CD4-positive, alpha-beta T cell treated with Interleukin-15 for 4 hours (primary cell): ENCODE data around the gene TCHHL1.
"Not testable (repeated sequence)": the region's sequence is repeated elsewhere in the genome, so short reads cannot be mapped to it uniquely, and the experiment has no call there.

Experiments
- DNase-seq: peaks from one replicate; pipeline ENCODE4 v3.0.0-alpha.2; 2020; ENCODE audit warnings: low spot score

TCHHL1 gene

DNA sequence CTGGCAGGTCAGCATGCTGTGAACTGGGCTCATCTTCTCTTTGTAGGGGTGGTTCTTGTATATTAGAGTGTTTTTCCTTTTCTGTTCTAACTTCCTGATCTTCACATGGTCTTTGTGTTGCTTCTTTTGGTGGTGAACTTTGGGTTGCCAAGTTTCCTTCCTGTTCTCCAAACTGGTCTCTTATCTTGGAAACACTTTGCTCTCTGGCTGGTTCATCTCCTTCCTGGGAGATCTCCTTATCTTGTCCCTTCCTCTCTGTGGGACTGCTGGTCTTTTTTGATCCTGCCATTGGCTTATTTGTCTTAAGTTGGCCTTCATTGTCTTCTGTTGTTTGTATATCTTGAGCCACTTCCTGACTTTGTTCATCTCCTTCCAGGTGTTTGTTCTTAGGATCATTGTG lies 2.1 kb downstream of the TCHHL1 start:
- DNase-seq, result no peak

DNA sequence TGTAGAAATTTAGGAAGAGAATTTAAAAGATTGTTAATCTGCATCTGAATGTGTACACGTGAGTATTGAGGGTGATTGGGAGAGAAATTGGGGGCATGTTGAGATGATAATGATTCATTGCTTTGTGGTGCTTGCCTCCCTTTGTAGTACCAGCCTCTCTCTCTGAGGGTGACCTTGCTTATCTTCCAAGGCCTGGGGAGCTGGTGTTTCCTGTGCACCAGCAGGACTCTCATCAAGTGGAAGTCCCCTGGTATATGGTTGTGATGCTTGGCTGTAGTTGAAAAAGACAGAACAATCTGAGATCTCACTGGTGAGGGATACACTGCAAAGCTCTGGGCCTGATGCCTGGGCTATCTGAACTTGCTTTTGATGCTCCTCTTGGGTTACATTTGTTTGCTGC lies 4.0 kb downstream of the TCHHL1 start:
- DNase-seq, result no peak

DNA sequence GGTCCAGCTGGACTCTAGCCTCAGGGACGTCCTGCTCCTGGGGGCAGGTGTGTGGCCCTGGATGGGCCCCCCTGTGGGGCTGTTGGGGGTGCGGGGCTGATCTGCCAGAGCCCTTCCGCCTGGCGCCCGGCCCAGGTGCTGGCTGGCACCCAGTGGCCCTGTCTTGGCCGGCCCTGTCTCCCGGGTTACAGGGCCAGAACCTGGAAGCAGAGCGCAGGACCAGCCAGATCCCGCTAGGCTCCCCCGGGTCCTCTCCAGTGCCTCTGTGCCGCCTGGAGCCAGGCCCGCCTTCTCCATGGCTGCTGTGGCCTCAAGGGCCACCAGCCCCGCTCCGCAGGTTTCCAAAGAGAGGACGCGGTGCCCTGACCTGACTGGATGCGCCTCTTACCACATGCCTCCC lies 7.8 kb downstream of the TCHHL1 start:
- DNase-seq, result not testable (repeated sequence)

GRCh38 chr1:152080494-152080893 lies 8.4 kb downstream of the TCHHL1 start:
- DNase-seq, result not testable (repeated sequence)

GRCh38 chr1:152078831-152079441 lies 9.9 kb downstream of the TCHHL1 start:
- no peak for DNase-seq

- no peak for DNase-seq
Measured at GRCh38 chr1:152072311-152072710, 16.6 kb downstream of the TCHHL1 start.

DNA sequence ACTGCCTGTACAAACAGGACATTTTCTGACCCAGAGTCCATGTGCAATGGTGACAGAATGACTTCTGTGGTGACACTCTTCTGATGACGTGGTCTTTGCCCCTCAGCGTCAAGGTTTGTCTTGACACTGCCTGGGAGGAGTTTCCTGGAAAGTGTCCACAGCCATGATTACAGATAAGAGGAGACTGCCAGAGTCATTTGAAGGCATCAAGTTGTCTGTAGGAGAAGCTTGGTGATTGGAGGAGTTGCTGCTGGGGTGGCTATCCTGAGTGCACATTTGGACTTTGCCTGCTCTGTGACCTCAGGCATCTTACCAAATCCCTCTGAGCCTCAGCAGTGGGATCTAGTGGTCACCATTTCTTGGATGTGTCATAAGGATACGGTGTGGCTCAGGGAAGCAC lies 17.7 kb downstream of the TCHHL1 start:
- no peak for DNase-seq

DNA sequence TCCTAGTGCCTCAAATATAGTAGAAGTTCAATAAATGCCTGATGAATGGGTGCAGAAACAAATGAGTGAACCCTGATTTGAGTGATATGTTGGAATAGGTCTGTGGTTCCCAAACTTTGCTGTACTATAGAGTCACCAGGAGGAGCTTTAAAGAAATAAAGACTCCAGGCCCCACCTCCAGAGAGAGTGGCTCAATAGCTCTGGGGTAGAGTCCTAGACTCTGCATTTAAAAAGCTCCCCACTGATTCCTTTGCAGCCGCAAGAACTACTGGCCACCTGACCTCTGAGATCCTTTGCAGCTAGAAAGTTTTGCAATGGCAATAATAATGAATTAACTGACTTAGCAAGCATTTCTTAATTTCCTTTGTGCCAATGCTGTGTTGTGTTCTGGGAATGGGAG lies 20.9 kb downstream of the TCHHL1 start:
- DNase-seq, result no peak

DNA sequence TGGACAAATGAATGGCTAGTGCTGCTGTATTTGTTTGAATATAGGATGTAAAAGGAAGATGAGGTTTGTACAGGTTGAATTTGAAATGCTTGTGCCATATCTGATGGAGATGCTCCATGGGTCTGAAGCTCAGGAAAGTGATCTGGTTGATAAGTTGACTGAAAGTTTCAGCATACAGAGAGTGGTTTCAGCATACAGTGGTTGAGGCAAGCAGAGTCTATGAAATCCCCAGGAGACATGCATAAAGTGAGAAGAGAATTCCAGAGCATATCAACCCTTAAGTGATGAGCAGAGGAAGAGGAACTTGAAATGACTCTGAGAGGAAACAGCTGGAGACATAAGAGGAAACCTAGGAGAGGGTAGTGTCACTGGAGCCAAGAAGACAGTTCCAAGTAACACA lies 21.7 kb downstream of the TCHHL1 start:
- DNase-seq, result no peak

DNA sequence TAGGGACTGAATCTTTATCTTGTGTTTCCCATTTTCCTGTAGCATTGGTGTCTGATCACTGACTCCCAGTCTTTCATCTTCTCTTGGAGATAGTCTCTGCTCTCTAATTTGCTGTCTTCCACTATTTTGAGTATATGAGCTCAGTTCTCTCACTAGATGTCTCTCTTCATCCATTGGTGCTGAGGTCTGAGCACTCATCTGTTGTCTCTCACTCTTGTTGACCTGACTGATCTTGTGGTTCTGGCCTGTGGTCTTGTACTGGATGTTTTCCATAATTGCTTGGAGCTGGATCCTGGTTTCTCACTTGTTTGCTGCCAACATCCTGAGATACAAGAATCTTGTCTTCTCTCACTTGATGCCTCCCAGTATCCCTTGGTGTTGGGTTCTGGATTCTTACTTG lies 26.9 kb downstream of the TCHHL1 start:
- no peak for DNase-seq

DNA sequence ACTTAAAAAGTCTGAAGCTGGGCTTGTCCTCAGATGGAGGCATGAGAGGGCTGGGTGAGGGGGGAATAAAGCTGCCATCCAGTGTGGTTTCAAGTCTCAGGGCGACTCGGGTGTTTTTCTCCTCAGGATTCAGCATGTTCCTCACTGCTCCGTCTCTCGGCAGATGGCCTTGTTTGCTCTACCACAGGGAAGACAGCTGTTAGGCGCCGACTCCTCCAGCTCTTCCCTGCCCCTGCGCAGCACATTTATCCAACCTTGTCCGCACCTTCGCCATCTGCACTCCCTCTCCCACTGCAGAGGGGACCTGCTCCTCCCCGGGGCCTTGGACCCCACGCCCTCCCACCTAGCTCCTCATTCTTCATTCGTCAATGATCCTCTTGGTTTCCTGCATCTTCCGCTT lies 35.5 kb downstream of the TCHHL1 start:
- no peak for DNase-seq

DNA sequence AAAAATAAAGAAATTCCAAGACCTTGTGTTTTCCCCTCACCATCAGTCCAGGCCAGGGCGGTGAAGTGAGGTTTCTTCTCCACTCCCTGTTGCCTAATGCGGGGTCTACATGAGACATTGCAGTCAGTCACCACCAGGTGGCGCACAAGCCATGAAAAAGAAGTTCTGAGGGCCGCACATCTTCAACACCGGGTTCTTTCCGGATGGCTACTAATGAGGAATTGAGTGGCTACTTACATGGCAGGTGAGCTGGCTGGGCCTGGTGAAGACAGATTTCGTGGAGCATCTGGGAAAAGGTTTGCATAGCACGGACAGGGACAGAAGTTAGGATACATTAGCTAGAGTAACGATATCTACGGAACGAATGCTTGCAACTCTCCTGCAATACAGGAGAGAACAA lies 36.3 kb downstream of the TCHHL1 start:
- DNase-seq, result peak; percentile 85

DNA sequence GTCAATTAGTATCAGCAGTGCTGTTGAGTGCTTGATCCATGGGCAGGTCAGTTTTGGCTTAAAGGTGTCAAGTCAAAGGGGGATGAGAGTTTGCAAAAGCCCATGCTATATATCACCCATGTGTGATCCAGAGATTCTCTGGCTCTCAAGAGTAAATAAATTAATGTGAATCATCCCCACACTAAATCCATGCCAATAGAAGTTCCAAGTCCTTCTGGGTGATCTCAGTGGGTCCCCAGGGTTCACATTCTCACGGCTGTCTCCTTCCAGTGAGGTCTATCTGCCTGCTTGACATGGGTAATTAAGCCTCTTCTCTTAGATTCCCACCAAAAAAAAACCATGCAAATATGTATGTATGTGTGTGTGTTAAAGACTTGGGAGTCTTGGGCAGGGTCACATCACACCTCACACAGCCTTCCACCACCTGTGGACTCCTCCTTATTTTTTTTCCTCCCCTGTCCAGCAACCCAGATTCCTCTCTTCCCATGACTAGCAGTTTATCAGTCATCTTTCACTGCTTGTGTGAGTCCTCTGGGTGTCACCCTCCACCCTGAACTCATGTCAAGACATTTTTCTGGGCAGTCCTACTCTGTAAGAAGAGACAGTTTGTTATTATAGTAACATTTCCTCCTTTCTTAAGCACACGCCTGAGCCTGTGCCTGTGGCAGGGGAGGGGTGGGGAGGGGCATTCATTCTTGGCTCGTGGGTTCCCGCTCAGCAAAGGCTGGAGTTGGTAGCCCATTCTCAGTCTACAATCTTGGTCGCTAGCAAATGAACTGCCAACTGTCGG lies 37.8 kb downstream of the TCHHL1 start:
- DNase-seq, result no peak

- DNase-seq, result no peak
Measured at GRCh38 chr1:152049291-152050083, 39.4 kb downstream of the TCHHL1 start.

DNA sequence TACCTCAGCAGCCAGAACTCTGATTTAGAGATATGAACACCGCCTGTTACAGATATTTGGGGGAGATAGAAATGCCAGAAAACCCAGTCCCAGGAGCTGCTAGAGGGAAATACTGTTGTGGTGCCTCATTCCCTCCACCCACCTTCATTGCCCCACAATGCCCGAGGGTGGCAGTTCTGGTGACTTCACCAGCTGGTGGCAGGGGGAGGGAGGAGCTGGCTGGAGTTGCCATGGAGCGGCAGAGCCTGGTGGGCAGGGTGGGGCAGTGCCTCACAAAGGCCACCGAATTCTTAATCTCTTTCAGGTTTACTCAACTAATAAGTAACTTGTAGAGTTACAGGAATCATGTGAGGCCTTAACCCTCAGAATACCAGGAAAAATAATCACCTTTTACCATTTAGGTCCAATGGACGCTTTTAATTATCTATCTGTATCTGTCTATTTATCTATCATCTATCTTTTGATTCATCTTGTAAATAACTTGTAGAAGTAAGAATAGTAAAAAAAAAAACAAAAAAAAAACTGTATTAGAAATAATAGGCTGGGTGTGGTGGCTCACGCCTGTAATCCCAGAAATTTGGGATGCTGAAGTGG lies 40.4 kb downstream of the TCHHL1 start:
- peak; percentile 84 for DNase-seq

- DNase-seq, result peak; percentile 94
Measured at GRCh38 chr1:152047730-152048415, 41.0 kb downstream of the TCHHL1 start.

DNA sequence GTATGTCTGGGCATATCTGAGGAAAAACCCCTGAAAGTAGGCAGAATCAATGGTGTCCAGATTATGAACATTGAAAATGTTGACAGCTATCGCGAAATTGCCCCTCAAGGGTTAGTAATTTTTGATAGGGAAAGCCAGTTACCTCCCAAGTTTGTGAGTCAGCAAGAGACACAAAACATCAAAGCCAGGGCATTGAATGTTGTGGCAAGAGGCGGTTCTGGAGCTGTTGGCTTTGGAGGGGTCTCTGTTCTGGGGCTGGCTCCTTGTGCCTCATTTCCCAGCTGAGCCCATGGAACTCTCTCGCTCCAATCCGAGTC lies 41.5 kb downstream of the TCHHL1 start:
- DNase-seq, result peak; percentile 49

DNA sequence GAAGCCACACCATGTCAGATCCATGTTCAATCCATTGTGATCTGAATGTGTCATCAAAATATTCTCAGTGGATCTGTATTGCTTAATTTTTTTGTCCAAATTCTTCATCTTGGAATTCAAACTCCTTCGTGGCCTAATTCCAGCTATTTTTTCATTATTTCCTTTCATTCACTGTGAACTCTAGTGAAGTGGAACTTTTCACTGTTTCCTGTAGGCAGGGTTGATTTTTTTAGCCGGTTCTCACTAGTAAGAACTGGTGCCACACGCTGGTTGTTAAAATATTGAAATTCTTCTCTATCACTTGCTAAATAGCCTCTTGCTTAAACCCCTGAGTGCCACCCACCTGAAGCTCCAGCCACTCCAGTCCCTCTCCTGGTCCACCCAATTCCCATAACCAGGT lies 44.5 kb downstream of the TCHHL1 start:
- DNase-seq, result no peak

DNA sequence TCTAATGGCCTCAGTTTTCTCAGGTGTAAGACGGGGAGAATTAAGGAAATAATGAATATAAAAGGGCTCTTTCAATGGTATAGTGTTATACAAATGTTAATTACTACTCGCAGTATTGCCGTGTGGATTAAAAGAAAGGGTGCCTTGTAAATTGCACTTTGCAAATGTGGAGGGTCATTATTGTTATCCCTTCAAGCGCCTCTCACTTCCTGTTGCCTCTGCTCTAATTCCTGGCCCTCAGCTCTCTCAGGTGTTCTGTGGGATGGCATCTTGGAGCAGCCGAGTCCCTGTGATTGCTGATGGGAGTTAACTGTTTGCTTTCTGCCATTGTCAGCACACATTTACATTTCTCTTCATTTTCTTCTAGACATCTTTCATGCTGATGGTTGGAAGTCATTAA lies 45.0 kb downstream of the TCHHL1 start:
- DNase-seq, result no peak

DNA sequence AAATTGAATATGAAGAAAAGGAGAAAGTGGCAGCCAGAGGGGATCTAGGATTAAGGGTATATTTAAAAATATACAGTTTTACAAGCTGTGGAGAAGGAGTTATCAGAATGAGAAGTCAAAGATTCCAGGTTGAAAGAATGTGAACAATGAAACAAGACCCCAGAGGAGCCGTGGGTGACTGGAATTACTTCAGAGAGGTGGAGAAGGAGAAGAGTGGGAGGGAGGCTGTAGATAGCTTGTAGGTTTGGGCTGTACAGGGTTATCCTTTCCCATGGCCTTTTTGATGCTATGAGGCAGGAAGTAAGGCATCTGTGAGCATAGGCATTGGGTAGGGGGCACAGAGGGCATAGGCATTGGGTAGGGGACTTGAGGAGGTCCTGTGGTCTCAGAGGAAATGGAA lies 46.8 kb downstream of the TCHHL1 start:
- DNase-seq, result no peak

GRCh38 chr1:152039886-152040285 lies 49.0 kb downstream of the TCHHL1 start:
- no peak for DNase-seq

- no peak for DNase-seq
Measured at GRCh38 chr1:152039461-152039860, 49.4 kb downstream of the TCHHL1 start.
